NCI-H1694 treated with DMSO at 0.1 percent for 48 hours (cell line): ENCODE results near the gene CATSPERB.
"Not testable (repeated sequence)": the region's sequence is repeated elsewhere in the genome, so short reads cannot be mapped to it uniquely, and the experiment has no call there.

Experiments used
- DNase-seq: peaks from one replicate; lab custom pipeline; 2025; lab: John Stamatoyannopoulos, UW

CATSPERB gene

GRCh38 chr14:91732859-91733477, 1.1 kb upstream of the CATSPERB start:
- DNase-seq, result no peak

GRCh38 chr14:91732439-91732838, 553 bp upstream of the CATSPERB start:
- no peak for DNase-seq

DNA sequence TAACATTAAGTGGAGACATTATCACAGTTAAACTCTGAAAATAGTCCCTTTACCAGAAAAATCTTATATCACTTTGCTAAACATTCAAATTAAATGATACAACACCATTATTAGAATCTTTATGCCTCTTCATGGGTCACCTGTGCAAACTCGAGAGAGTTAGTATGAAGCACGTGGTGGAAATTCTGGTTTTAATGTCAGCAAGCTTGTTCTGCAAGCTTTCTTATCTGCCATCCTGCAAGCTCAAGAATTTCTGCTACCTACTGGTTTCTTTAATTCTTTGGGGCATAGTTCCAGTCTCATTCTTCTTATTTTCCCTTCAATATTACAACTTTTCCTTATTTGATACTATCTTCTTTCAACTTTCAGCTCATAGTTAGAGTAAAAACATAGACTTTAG, 868 bp downstream of the CATSPERB start:
- no peak for DNase-seq

- no peak for DNase-seq
Measured at GRCh38 chr14:91729756-91730155, 2.1 kb downstream of the CATSPERB start.

DNA sequence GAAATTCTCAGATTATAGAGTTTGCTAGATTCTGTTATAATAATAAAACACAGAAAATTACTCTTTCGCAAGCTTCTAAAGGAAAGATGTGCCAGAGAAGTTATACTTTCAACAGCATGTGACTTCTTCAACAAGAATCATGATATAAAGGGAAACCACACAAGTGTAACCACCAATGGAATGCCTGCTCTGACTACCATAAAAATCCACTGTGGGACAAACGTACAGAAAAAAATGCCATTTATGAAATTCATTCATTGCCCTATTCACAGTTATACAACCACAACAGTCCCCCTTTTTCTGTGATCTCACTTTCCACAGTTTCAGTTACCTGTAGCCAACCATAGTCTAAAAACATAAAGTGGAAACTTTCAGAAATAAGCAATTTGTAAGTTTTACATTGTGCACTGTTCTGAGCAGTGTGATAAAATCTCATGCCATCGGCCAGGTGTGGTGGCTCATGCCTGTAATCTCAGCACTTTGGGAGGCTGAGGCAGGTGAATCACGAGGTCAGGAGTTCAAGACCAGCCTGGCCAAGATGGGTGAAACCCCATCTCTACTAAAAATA, 3.2 kb downstream of the CATSPERB start:
- no peak for DNase-seq

DNA sequence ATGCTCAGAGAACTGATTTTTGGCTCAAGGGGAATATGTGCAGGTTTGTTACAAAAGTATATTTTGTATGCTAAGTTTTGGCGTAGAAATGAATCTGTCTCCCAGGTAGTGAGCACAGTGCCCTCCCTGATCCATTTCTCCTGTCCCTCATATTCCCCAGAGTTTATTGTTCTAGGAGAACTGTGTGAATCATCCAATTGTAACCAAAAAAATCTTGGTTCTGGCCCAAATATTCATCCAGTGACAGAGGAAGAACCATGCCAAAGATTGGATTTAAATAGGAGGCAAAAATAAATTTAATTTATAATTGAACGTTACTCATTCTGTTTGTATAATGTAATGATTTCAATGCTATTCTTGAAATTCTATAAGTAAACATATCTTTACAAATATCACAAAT, 4.8 kb downstream of the CATSPERB start:
- no peak for DNase-seq

DNA sequence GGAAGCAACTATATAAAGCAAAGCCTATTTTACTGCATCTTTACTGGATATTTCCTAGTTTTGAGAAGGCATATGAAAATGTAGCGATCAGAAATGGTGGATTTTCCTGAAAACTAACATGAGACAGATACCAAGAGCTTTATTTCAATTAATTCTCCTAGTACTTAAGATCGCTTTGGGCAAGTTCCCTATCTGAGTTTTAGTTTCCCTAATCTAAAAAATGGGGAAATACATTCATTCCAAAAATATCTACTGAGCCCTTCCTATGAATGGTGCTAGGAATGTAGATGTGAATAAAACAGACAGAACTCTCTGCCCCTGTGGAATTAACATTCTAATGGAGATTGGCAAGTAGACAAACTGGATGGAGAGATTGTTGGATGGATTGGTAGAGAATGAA, 8.4 kb downstream of the CATSPERB start:
- no peak for DNase-seq

DNA sequence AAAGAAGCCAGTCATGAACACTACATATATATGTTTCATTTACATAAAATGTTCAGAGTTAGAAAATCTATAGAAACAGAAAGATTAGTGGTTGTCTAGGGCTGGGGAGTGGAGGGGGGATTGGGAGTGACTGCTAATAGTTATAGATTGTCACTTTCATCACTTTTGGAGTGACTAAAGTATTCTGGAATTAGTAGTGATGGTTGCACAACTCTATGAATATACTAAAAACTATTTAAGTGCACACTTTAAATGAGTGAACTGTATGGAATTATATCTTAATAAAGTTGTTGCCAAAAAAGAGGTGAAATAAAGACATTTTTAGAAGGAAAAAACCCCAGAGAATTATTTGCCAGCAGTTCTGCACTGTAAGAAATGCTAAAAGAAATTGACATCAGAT, 9.5 kb downstream of the CATSPERB start:
- DNase-seq, result no peak

- DNase-seq, result no peak
Measured at GRCh38 chr14:91719839-91720238, 12.0 kb downstream of the CATSPERB start.

- no peak for DNase-seq
Measured at GRCh38 chr14:91716999-91717398, 14.9 kb downstream of the CATSPERB start.

DNA sequence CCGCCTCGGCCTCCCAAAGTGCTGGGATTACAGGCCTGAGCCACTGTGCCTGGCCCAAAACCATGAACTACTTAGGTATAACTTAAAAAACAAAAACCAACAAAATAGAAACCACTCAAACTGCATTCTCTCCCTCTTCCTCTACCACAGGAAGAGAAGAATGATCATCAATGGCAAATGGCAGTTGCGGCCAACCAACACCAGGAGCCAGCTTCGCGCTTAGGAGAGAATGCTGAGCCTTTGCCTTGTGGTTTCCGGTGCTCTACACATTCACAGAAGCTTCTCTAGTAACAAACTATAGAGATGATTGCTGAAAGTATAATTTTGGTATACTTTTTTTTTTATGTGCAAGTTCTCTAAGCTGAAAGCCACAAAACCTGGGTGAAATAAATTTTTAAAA, 17.1 kb downstream of the CATSPERB start:
- no peak for DNase-seq

DNA sequence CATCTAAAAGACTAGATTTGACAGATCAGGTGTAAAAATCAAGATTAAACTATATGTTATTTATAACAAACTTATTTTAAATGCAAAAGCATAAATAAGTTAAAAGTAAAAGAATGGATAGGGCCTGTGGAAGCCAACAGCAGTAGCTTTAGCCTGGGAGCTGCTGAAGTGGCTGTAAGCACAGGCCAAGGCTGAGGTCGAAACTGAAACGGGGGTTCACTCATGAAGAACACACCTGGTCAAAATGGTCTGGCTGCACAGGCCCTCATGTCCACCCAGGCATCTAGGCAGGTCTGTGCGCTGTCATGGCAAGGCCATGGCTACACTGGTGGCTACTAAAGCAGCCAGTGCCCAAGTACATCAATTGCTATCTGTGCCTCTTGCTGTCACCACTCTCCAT, 23.1 kb downstream of the CATSPERB start:
- no peak for DNase-seq

GRCh38 chr14:91706996-91707395, 24.9 kb downstream of the CATSPERB start:
- DNase-seq, result no peak

GRCh38 chr14:91694643-91695042, 37.2 kb downstream of the CATSPERB start:
- no peak for DNase-seq

DNA sequence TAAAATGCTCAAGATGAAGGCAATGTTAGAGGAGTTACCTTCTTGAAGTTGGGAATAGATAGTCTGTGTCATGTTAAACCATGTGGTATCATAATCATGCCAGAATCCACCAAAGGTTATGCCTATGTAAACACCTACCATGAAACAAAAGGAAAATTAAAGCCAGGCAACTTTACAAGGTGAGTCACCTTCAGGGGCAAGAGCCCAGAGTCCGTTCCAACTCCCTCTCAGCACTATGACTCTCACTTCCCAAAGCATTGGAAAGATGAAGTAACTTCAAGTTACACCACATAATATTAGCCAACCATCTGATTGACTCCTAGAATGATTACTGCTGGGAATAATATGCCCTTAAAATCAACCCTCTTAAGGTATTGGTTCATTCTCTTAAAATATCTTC, 38.5 kb downstream of the CATSPERB start:
- no peak for DNase-seq

GRCh38 chr14:91692075-91692474, 39.8 kb downstream of the CATSPERB start:
- DNase-seq, result no peak

DNA sequence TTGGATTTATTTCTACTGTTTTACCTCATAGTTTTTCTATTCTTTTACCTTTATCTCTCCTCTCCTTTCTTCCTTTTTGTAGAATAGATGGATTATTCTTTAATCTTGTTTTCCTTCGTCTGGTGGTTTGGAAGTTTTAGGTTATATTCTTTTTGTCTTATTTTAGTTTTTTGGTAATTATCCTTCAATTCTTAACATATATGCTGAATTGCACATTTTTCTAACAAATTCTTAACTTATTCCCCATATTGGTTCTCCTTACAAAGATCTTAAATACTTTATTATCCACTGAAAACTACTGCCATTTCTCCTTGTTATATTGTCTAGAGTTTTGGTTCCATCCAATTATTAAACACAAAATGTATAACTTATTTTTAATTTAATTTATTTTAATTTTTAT, 42.3 kb downstream of the CATSPERB start:
- DNase-seq, result no peak

DNA sequence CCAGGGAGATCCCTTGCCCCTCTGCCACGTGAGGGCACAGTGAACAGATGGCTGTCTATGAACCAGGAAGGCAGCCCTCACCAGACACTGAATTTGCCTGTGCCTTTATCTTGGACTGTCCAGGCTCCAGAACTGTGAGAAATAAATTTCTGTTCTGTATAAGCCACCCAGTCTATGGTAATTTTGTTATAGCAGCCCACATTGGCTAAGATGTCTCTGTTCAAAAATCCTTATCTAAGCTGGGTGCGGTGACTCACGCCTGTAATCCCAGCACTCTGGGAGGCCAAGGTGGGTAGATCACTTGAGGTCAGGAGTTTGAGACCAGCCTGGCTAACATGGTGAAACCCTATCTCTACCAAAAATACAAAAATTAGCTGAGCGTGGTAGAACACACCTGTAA, 44.5 kb downstream of the CATSPERB start:
- not testable (repeated sequence) for DNase-seq

DNA sequence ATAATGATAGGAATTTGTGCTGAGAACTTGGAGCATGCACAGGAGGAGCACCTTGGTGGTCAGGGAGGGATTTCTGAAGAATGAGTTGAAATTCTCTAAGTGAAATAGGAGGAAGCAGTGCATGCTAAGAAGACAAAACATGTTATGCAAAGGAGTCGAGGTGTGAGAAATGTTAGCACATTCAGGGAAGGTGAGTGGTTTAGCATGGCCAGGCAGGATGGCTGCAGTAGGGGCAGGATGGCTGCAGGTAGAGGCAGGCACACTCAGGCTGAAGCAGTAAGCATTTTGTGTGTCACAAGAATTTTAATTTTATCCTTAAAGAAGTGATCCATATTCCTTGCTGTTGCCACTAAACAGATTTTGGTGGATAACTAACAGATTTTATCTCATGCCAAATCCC, 46.3 kb downstream of the CATSPERB start:
- DNase-seq, result no peak

GRCh38 chr14:91681893-91682563, 49.9 kb downstream of the CATSPERB start:
- no peak for DNase-seq

GRCh38 chr14:91681118-91681517, 50.8 kb downstream of the CATSPERB start:
- no peak for DNase-seq

DNA sequence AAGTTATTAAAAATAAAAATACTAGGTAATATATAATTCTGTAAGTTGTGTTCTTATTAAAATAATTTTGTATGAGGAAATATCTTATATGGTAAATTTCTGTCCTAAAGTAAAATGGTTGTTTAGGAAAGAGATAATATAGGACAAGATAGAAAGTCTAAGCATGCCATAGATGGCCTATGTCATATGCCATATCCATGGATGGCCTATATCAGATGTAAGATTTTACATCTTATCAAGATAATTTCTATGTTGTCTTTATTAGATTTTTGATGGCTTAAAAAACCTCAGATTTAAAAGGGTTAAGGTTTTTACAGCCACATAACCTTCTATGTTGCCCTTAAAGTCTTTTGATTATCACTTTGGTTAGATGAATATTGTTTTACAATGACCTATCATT, 52.6 kb downstream of the CATSPERB start:
- DNase-seq, result no peak

- not testable (repeated sequence) for DNase-seq
Measured at GRCh38 chr14:91677687-91678086, 54.2 kb downstream of the CATSPERB start.

DNA sequence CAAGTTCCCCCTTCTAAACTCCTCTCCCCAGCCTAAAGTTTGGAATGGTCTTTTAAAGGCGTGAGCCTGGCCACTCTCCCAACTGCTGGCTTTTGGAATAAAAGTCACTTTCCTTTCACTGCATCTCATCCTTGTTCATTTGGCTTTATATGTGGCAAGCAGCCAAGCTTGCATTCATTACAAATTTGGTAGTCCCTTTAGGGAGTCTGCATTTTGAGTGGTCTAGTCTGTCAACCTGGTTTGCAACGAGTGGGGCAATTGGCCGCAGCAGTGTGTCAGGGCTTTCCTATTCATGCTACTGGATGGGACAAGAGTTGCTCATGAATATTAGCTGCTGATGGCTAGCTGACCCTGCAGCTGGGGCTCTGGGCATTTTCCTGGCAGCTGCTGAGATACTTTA, 57.0 kb downstream of the CATSPERB start:
- DNase-seq, result no peak
